Thyroid gland (tissue), 4 donors: ENCODE measurements around the gene ARL8A. TPM values are rescaled to one million over a fixed set of nuclear protein-coding genes. Genes with fewer than 3 reads are reported as not detected.
"Not testable (repeated sequence)": the region's sequence is repeated elsewhere in the genome, so short reads cannot be mapped to it uniquely, and the experiment has no call there.

Experiments
- DNase-seq, 2 donors: peaks; one replicate each; pipeline ENCODE4 v3.0.0-alpha.2; 2019
- H3K27ac ChIP-seq, 3 donors: fragments of 200-600 bp; sonication (generic); 1 replicate in 2 of 3; 2 replicates in 1 of 3; pipeline ENCODE4 v1.5.1; 2016 to 2019; ENCODE audit warnings: mild to moderate bottlenecking in 1 of 3, moderate library complexity in 1 of 3
- H3K27me3 ChIP-seq: fragments of 200-600 bp; sonication (generic); one replicate; pipeline ENCODE4 v1.5.1; 2019
- H3K36me3 ChIP-seq, 2 donors: fragments of 200-600 bp; sonication (generic); one replicate each; pipeline ENCODE4 v1.5.1; 2016 to 2019
- H3K4me1 ChIP-seq, 2 donors: fragments of 200-600 bp; sonication (generic); one replicate each; pipeline ENCODE4 v1.5.1; 2017 to 2019
- H3K4me3 ChIP-seq, 3 donors: fragments of 200-600 bp; sonication (generic); replicated peaks in 1 of 3; 1 replicate in 2 of 3; 2 replicates in 1 of 3; pipeline ENCODE4 v1.5.1; 2016; ENCODE audit warnings: mild to moderate bottlenecking in 1 of 3
- H3K9me3 ChIP-seq: fragments of 200-600 bp; sonication (generic); one replicate; pipeline ENCODE4 v1.5.1; 2017
- POLR2A ChIP-seq, 2 donors: fragments of 450-650 bp; IDR thresholded peaks; one replicate each; pipeline ENCODE4 v1.6.1; 2017; ENCODE audit warnings: antibody characterized with exemption in 2 of 2, mild to moderate bottlenecking in 2 of 2, moderate library complexity in 1 of 2
- WGBS, 2 donors: methylation state at CpG; one replicate each; pipeline ENCODE4 v1.1.5; 2017; 5-methylcytosine and 5-hydroxymethylcytosine counted together
- intact Hi-C: fragments of 100-400 bp; cut with DNase I; formaldehyde crosslinking; loops from one replicate; pipeline ENCODE4 v1.15.1; 2023
- total RNA-seq, 4 donors: library from RNA; depleted of rRNA; stranded (reverse); fragments of >200 nt; gene quantifications; one replicate each; pipeline ENCODE4 v1.2.3, GENCODE V29; 2016
- TF ChIP-seq, protein P1 (sequence below), 6 experiments: fragments of 200-600 bp in 3 of 6; fragments of 450-650 bp in 3 of 6; sonication (generic) in 3 of 6; IDR thresholded peaks; one replicate each; pipeline ENCODE4 v1.5.1; 2016 to 2019; ENCODE audit warnings: antibody characterized with exemption in 6 of 6, mild to moderate bottlenecking in 2 of 6, inconsistent platforms in 1 of 6, moderate library complexity in 1 of 6

The ARL8A gene
- total RNA-seq, 4 donors from 2014 or later: 31.2 to 38.6 (median 35.0) TPM

DNA sequence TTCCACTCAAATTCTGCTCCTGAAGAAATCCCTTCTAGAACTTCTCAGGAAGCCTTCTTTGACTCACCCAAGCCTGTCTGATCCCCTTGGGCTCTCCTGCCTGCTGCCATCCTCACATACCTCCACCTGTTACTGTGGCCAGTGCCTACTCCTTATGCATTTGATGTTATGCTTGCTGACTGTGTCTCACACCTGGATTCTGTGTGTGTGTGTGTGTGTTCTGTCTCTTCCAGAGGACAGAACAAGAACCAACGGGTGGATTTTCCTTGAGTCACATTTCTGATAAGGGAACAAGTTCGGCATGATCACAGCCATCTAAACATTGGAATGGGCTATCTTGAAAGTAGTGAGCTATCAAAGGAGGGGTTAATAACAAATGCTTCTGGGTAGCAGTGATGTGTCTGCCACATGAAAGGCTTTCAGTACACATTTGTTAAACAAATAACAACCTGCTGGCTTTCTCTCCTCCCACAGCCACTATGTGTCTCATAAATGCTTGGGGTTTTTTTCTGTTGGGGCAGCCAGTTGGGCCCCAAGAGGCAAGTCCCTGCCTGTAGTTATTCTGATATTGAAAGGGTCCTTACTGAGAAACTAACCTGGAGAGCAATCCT is 30.7 kb downstream of the ARL8A start:
- WGBS, 2 donors: 52 to 60% methylated on average over 2 of the region's 2 CpGs
- Histone ChIP-seq H3K36me3 (no peaks in the 10 kb centered on the region), H3K4me3 (no peak overlapping the region), H3K4me1 (peaks cover 9 to 27% of the 10 kb centered on the region in 2 donors), H3K27ac (peak overlapping the region in 2 of 3 donors; percentile 27 to 57), H3K9me3 (no peaks in the 10 kb centered on the region), H3K27me3 (no peaks in the 10 kb centered on the region)
- intact Hi-C loops: loop anchor here (10.0 kb wide), 1 partner anchor 219 kb away; no protein-coding TSS in a partner anchor
- TF ChIP-seq, protein P1, sequence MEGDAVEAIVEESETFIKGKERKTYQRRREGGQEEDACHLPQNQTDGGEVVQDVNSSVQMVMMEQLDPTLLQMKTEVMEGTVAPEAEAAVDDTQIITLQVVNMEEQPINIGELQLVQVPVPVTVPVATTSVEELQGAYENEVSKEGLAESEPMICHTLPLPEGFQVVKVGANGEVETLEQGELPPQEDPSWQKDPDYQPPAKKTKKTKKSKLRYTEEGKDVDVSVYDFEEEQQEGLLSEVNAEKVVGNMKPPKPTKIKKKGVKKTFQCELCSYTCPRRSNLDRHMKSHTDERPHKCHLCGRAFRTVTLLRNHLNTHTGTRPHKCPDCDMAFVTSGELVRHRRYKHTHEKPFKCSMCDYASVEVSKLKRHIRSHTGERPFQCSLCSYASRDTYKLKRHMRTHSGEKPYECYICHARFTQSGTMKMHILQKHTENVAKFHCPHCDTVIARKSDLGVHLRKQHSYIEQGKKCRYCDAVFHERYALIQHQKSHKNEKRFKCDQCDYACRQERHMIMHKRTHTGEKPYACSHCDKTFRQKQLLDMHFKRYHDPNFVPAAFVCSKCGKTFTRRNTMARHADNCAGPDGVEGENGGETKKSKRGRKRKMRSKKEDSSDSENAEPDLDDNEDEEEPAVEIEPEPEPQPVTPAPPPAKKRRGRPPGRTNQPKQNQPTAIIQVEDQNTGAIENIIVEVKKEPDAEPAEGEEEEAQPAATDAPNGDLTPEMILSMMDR (IDR thresholded peaks at IDR 0.05): no peak
- no peak for TF ChIP-seq POLR2A (IDR thresholded peaks at IDR 0.05)
- DNase-seq: no peak

DNA sequence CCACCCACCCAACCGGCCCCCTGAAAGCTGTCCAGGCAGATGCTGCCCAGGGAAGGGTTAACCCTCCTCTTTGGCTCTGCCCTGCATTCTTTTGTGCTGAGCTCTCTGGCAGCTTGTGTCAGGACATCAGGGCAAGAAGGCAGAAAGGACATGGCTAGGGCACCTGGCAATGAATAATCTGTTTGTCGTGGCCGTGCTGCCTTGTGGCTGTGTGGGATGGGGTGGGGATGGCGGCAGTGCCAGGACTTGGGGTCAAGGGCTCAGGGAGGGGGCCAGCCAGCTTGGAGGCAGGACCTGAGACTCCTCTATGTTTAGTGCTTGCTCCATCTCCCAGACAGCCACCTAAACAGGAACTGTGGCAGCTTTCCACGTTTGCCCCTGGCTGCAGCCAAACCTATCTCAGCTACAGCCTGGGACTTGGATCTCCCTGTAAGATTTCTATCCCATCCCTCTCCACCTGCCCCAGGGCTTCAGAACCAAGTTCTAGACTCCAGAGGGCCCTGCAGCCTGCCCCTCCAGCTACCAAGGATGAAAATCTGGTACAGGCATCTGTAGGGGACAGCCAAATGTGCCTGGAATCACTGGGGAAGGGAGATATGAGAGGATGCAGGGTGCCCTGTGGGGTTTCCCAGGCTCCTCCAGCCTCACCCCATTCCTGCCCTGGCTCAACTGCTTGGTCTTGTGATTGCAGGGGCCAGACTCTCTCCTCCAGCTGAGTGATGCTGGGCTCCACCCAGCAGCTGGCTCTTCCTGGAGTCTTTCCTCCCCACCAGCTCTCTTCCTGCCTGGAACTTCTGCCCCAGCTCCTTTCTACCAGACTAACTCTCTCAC is 31.5 kb downstream of the ARL8A start:
- no peak overlapping the region for H3K4me3 ChIP-seq
- peak overlapping the region in 2 of 3 donors; percentile 27 to 57 for H3K27ac ChIP-seq
- TF ChIP-seq, protein P1 (IDR thresholded peaks at IDR 0.05): no peak
- no peak for TF ChIP-seq POLR2A (IDR thresholded peaks at IDR 0.05)
- no peaks in the 10 kb centered on the region for H3K36me3 ChIP-seq
- intact Hi-C loops: loop anchor here (10.0 kb wide), 1 partner anchor 218 kb away; no protein-coding TSS in a partner anchor
- H3K27me3 ChIP-seq: no peaks in the 10 kb centered on the region
- 10 to 30% methylated on average over 1 to 5 of the region's 5 CpGs for WGBS, 2 donors
- DNase-seq: peak; percentile 23 to 37
- H3K4me1 ChIP-seq: peaks cover 9 to 27% of the 10 kb centered on the region in 2 donors
- no peaks in the 10 kb centered on the region for H3K9me3 ChIP-seq

DNA sequence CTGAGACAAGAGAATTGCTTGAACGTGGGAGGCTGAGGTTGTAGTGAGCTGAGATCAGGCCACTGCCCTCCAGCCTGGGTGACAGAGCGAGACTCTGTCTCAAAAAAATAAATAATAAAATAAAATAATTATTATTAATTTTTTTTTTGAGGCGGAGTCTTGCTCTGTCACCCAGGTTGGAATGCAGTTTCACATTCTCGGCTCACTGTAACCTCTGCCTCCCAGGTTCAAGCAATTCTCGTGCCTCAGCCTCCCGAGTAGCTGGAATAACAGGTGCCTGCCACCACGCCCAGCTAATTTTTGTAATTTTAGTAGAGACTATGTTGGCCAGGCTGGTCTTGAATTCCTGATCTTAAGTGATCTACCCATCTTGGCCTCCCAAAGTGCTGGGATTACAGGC is 32.9 kb downstream of the ARL8A start:
- H3K27ac ChIP-seq, DNase-seq, H3K4me3 ChIP-seq, H3K36me3 ChIP-seq, H3K9me3 ChIP-seq, H3K27me3 ChIP-seq: not testable (repeated sequence)
- WGBS, 2 donors: 94 to 95% methylated on average over 7 of the region's 7 CpGs
- peaks cover 22 to 39% of the 10 kb centered on the region in 2 donors for H3K4me1 ChIP-seq
- intact Hi-C loops: loop anchor here (10.0 kb wide), 1 partner anchor 217 kb away; no protein-coding TSS in a partner anchor

DNA sequence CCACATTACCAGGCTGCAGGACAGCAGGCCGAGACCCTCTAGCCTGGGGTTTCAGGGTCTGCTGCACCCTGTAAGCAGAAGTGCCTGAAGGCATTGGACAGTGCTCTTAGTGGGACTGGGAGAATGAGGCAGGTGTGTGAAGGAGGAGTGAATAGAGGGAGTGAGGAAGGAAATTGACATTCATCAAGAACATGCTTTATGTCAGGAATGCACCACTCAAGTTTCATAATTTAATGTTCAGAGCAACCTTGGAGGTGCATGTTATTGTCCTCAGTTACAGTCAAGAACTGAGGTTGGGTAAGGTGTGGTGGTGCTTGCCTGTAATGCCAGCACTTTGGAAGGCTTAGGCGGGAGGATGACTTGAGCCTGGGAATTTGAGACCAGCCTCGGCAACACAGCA is 33.6 kb downstream of the ARL8A start:
- no peak overlapping the region for H3K4me3 ChIP-seq
- no peak for TF ChIP-seq POLR2A (IDR thresholded peaks at IDR 0.05)
- TF ChIP-seq, protein P1 (IDR thresholded peaks at IDR 0.05): no peak
- H3K4me1 ChIP-seq: peaks cover 23 to 45% of the 10 kb centered on the region in 2 donors
- no peak for DNase-seq
- no peaks in the 10 kb centered on the region for H3K27me3 ChIP-seq
- 89 to 94% methylated on average over 3 of the region's 3 CpGs for WGBS, 2 donors
- no peak overlapping the region for H3K27ac ChIP-seq
- no peaks in the 10 kb centered on the region for H3K36me3 ChIP-seq
- no peaks in the 10 kb centered on the region for H3K9me3 ChIP-seq
- intact Hi-C loops: loop anchor here (10.0 kb wide), 1 partner anchor 216 kb away; no protein-coding TSS in a partner anchor

DNA sequence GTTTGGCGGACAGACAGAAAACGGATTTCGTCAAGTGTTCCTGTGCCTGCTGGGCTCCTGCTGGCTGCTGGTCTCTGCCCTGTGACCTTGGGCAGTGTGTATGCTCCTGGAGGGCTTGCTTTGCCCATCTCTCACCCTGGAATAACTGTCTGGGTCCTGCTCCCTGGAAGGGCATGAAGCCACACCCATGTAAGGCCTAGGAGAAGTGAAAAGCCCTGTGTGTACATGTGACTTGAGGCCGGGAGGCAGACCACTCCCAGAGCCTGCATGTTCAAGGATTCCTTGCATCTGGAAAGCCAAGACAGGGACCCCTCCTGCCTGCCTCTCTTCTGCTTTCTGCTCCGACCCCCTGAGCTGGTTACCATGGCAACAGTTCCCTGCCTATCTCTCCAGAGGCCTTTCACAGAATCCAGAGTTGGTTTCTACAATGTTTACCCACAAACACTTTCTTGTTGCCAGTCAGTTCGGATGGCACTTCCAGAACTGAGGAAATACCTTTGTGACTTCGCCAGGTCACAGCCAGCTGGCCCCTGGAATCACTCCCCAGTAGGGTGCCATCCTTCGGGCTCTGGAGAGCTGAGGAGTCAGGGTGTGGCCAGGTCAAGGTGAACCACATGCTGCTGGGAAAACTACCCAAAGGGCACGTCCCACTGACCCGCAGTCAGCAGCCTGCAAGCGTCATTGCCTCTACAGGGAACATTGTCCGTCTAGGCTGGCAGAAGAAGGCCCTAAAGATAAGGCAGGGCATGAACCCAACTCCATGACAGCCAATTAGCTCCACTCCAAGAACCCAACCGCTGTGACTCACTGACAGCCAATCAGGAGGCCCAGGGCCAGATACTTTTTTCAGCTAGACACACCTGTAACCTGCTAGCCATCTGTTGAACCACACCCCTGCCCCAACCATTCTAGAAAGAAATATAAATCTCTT is 36.5 kb downstream of the ARL8A start:
- 67 to 71% methylated on average over 6 to 12 of the region's 13 CpGs for WGBS, 2 donors
- TF ChIP-seq POLR2A (IDR thresholded peaks at IDR 0.05): no peak
- TF ChIP-seq, protein P1 (IDR thresholded peaks at IDR 0.05): no peak
- Histone ChIP-seq H3K36me3 (no peaks in the 10 kb centered on the region), H3K4me3 (no peak overlapping the region), H3K4me1 (peaks cover 18 to 45% of the 10 kb centered on the region in 2 donors), H3K27ac (peak overlapping the region; percentile 89 to 95 (median 90)), H3K27me3 (no peaks in the 10 kb centered on the region), H3K9me3 (no peaks in the 10 kb centered on the region)
- DNase-seq: peak in 1 of 2 donors; percentile 25
- intact Hi-C loops: no loop called here
